Caco-2 (cell line): ENCODE data around the gene GRM7. TPM values are rescaled to one million over a fixed set of nuclear protein-coding genes. Genes with fewer than 3 reads are reported as not detected.

Experiments
- BruUV-seq: library from RNA; stranded (reverse); fragments of 400-500 nt; replicated peaks from 2 replicates; lab custom pipeline; 2021; lab: Mats Ljungman, UMichigan
- CTCF ChIA-PET: fragments of 300-600 bp; sonication (Branson Sonifier 250); formaldehyde crosslinking; loops from one replicate; lab custom pipeline; 2022; ENCODE audit warnings: antibody characterized with exemption; lab: Charles Lee
- POLR2A ChIA-PET: fragments of 300-600 bp; sonication (Branson Sonifier 250); formaldehyde crosslinking; loops from one replicate; lab custom pipeline; 2022; ENCODE audit warnings: antibody characterized with exemption; lab: Charles Lee
- DNase-seq, 2 experiments: peaks; one replicate each; pipeline versions ENCODE4 v3.0.0 to v3.0.0-alpha.2; 2020 to 2022
- H3K27me3 ChIP-seq: replicated peaks from 2 replicates; pipeline ENCODE4 v1.6.0; 2011; ENCODE audit warnings: low read length; ENCODE audit not compliant: control insufficient read depth, insufficient read depth
- H3K36me3 ChIP-seq: 2 replicates; pipeline ENCODE4 v1.5.1; 2011; ENCODE audit warnings: low read length; ENCODE audit not compliant: control insufficient read depth, insufficient read depth
- H3K4me1 ChIP-seq: fragments of 250-450 bp; sonication (Bioruptor Pico); 2 replicates; pipeline ENCODE4 v1.5.1; 2020; ENCODE audit warnings: mild to moderate bottlenecking
- H3K4me3 ChIP-seq: 2 replicates; pipeline ENCODE4 v1.5.1; 2011; ENCODE audit warnings: low read depth, mild to moderate bottlenecking, control low read depth, low read length
- H3K9me3 ChIP-seq: fragments of 250-450 bp; sonication (Bioruptor Pico); 2 replicates; pipeline ENCODE4 v1.5.1; 2020; ENCODE audit warnings: mild to moderate bottlenecking, moderate library complexity
- H3K27ac Mint-ChIP-seq: one replicate; pipeline ENCODE4 v1.8.0; 2022; ENCODE audit warnings: mixed read lengths; ENCODE audit not compliant: unreplicated experiment
- H3K27me3 Mint-ChIP-seq: one replicate; pipeline ENCODE4 v1.8.0; 2022; ENCODE audit warnings: mixed read lengths; ENCODE audit not compliant: insufficient read depth, unreplicated experiment
- H3K36me3 Mint-ChIP-seq: one replicate; pipeline ENCODE4 v1.8.0; 2022; ENCODE audit warnings: mild to moderate bottlenecking, mixed read lengths; ENCODE audit not compliant: insufficient read depth, unreplicated experiment
- H3K4me1 Mint-ChIP-seq: one replicate; pipeline ENCODE4 v1.8.0; 2022; ENCODE audit warnings: low read depth, mixed read lengths; ENCODE audit not compliant: unreplicated experiment
- H3K4me3 Mint-ChIP-seq: one replicate; pipeline ENCODE4 v1.8.0; 2022; ENCODE audit warnings: mild to moderate bottlenecking, moderate library complexity, mixed read lengths; ENCODE audit not compliant: unreplicated experiment
- H3K9me3 Mint-ChIP-seq: one replicate; pipeline ENCODE4 v1.8.0; 2022; ENCODE audit warnings: mixed read lengths; ENCODE audit not compliant: unreplicated experiment
- CTCF ChIP-seq, 2 experiments: fragments of 200-600 bp in 1 of 2; IDR thresholded peaks; 1 replicate in 1 of 2; 2 replicates in 1 of 2; pipeline versions ENCODE4 v1.5.1 to v1.8.0; 2011 to 2022; ENCODE audit warnings: antibody characterized with exemption in 1 of 2, control low read depth in 1 of 2, inconsistent platforms in 1 of 2, low read depth in 1 of 2, low read length in 1 of 2, mild to moderate bottlenecking in 1 of 2, moderate library complexity in 1 of 2; ENCODE audit not compliant: insufficient read depth in 1 of 2, severe bottlenecking in 1 of 2, unreplicated experiment in 1 of 2
- intact Hi-C: fragments of 100-400 bp; cut with micrococcal nuclease; formaldehyde crosslinking; loops from one replicate; pipeline ENCODE4 v1.10.0; 2022; ENCODE audit not compliant: unreplicated experiment
- total RNA-seq: library from RNA; stranded (reverse); gene quantifications from 2 replicates; pipeline ENCODE4 v1.2.3, GENCODE V29; 2022

The GRM7 gene
- total RNA-seq, 1 experiment from 2014 or later, result not detected

GRCh38 chr3:7607083-7607482 is 746.2 kb downstream of the GRM7 start:
- intact Hi-C loops, result no loop called here
- no peak overlapping the region for H3K4me3 Mint-ChIP-seq
- TF ChIP-seq CTCF (IDR thresholded peaks at IDR 0.05; ENCODE audit: insufficient read depth in 1 of 2, low read depth in 1 of 2, low read length in 1 of 2, severe bottlenecking in 1 of 2, unreplicated experiment in 1 of 2), result no peak
- BruUV-seq, result no TSS peak
- DNase-seq, result no peak
- H3K9me3 Mint-ChIP-seq, result no peaks in the 10 kb centered on the region
- H3K4me1 ChIP-seq, result no peaks in the 10 kb centered on the region
- no peaks in the 10 kb centered on the region for H3K27me3 ChIP-seq
- no peaks in the 10 kb centered on the region for H3K36me3 ChIP-seq
- POLR2A ChIA-PET, result no interaction called here
- no peak overlapping the region for H3K27ac Mint-ChIP-seq
- CTCF ChIA-PET, result no interaction called here
- H3K27me3 Mint-ChIP-seq, result peaks cover 7% of the 10 kb centered on the region
- no peaks in the 10 kb centered on the region for H3K36me3 Mint-ChIP-seq
- no peaks in the 10 kb centered on the region for H3K9me3 ChIP-seq
- H3K4me1 Mint-ChIP-seq, result no peaks in the 10 kb centered on the region
- H3K4me3 ChIP-seq, result no peak overlapping the region

- Histone ChIP-seq H3K4me1 (no peaks in the 10 kb centered on the region), H3K27me3 (no peaks in the 10 kb centered on the region), H3K9me3 (no peaks in the 10 kb centered on the region), H3K4me3 (no peak overlapping the region), H3K36me3 (no peaks in the 10 kb centered on the region)
- H3K9me3 Mint-ChIP-seq, result no peaks in the 10 kb centered on the region
- H3K27me3 Mint-ChIP-seq, result peaks cover 13% of the 10 kb centered on the region
- BruUV-seq, result no TSS peak
- ChIA-PET CTCF (no interaction called here), POLR2A (no interaction called here)
- no peak for TF ChIP-seq CTCF (IDR thresholded peaks at IDR 0.05; ENCODE audit: insufficient read depth in 1 of 2, low read depth in 1 of 2, low read length in 1 of 2, severe bottlenecking in 1 of 2, unreplicated experiment in 1 of 2)
- H3K4me3 Mint-ChIP-seq, result no peak overlapping the region
- no peak overlapping the region for H3K27ac Mint-ChIP-seq
- intact Hi-C loops, result no loop called here
- no peak for DNase-seq
- no peaks in the 10 kb centered on the region for H3K36me3 Mint-ChIP-seq
- no peaks in the 10 kb centered on the region for H3K4me1 Mint-ChIP-seq
These were observed 746.8 kb downstream of the GRM7 start for GRCh38 chr3:7607676-7608075.

- H3K27me3 ChIP-seq, result no peaks in the 10 kb centered on the region
- Mint-ChIP-seq H3K4me3 (no peak overlapping the region), H3K36me3 (no peaks in the 10 kb centered on the region), H3K4me1 (no peaks in the 10 kb centered on the region), H3K9me3 (no peaks in the 10 kb centered on the region), H3K27me3 (peaks cover 13% of the 10 kb centered on the region), H3K27ac (no peak overlapping the region)
- BruUV-seq, result no TSS peak
- H3K36me3 ChIP-seq, result no peaks in the 10 kb centered on the region
- no peaks in the 10 kb centered on the region for H3K9me3 ChIP-seq
- intact Hi-C loops, result no loop called here
- H3K4me1 ChIP-seq, result no peaks in the 10 kb centered on the region
- no peak for TF ChIP-seq CTCF (IDR thresholded peaks at IDR 0.05; ENCODE audit: insufficient read depth in 1 of 2, low read depth in 1 of 2, low read length in 1 of 2, severe bottlenecking in 1 of 2, unreplicated experiment in 1 of 2)
- POLR2A ChIA-PET, result no interaction called here
- CTCF ChIA-PET, result no interaction called here
- no peak overlapping the region for H3K4me3 ChIP-seq
- DNase-seq, result no peak
These were observed 749.7 kb downstream of the GRM7 start for GRCh38 chr3:7610634-7611033.
